IMR-90 (cell line): Measurements from ENCODE around the gene ANKRD6. TPM values are rescaled to one million over a fixed set of nuclear protein-coding genes. Genes with fewer than 3 reads are reported as not detected.

Experiments
- ATAC-seq: fragments of 200-7000 bp; cut with Tn5 transposase; 2 replicates; pipeline ENCODE4 v1.9.1; 2020; ENCODE audit warnings: low read depth, mild to moderate bottlenecking, moderate library complexity
- BruUV-seq: library from RNA; stranded (reverse); fragments of 400-500 nt; replicated peaks from 2 replicates; lab custom pipeline; 2021; lab: Mats Ljungman, UMichigan
- CTCF ChIA-PET: fragments of 300-600 bp; formaldehyde crosslinking; extraction: SDS; loops from one replicate; lab custom pipeline; 2021; ENCODE audit warnings: antibody characterized with exemption; lab: Yijun Ruan, JAX
- POLR2A ChIA-PET: fragments of 300-600 bp; sonication (Branson Sonifier 250); formaldehyde crosslinking; loops from one replicate; lab custom pipeline; 2022; ENCODE audit warnings: antibody characterized with exemption; ENCODE audit not compliant: unreplicated experiment; lab: Charles Lee
- DNase-seq: peaks from one replicate; pipeline ENCODE4 v3.0.0; 2013
- H2AFZ ChIP-seq: replicated peaks from 2 replicates; pipeline ENCODE3; 2013; ENCODE audit warnings: low read length, mild to moderate bottlenecking; ENCODE audit not compliant: poor library complexity
- H2AK5ac ChIP-seq: 2 replicates; pipeline ENCODE4 v1.6.1; 2013; ENCODE audit warnings: low read depth, low read length, inconsistent platforms
- H2AK9ac ChIP-seq: replicated peaks from 2 replicates; pipeline ENCODE3; 2013; ENCODE audit warnings: mild to moderate bottlenecking, low read depth, low read length, moderate library complexity; ENCODE audit not compliant: poor library complexity
- H2BK120ac ChIP-seq: 2 replicates; pipeline ENCODE4 v1.6.1; 2013; ENCODE audit warnings: low read depth, low read length, inconsistent platforms
- H2BK15ac ChIP-seq: 3 replicates; pipeline ENCODE4 v1.6.1; 2013; ENCODE audit warnings: low read depth, low read length, inconsistent platforms
- H2BK20ac ChIP-seq: 2 replicates; pipeline ENCODE4 v1.6.1; 2013; ENCODE audit warnings: low read depth, mild to moderate bottlenecking, inconsistent platforms, low read length, moderate library complexity
- H2BK5ac ChIP-seq: 2 replicates; pipeline ENCODE4 v1.6.1; 2013; ENCODE audit warnings: mild to moderate bottlenecking, low read depth, low read length, inconsistent platforms; ENCODE audit not compliant: poor library complexity, severe bottlenecking
- H3K14ac ChIP-seq: replicated peaks from 2 replicates; pipeline ENCODE4 v1.6.1; 2013; ENCODE audit warnings: low read depth, low read length, inconsistent platforms
- H3K18ac ChIP-seq: 2 replicates; pipeline ENCODE4 v1.6.1; 2013; ENCODE audit warnings: low read depth, low read length, control low read depth
- H3K23ac ChIP-seq: 2 replicates; pipeline ENCODE4 v1.6.1; 2013; ENCODE audit warnings: low read depth, low read length, inconsistent platforms
- H3K27ac ChIP-seq: 2 replicates; pipeline ENCODE4 v1.5.1; 2013; ENCODE audit warnings: mild to moderate bottlenecking, control low read depth, low read length; ENCODE audit not compliant: insufficient read depth
- H3K27me3 ChIP-seq: 2 replicates; pipeline ENCODE4 v1.6.1; 2013; ENCODE audit warnings: low read length; ENCODE audit not compliant: control insufficient read depth, insufficient read depth
- H3K36me3 ChIP-seq: 2 replicates; pipeline ENCODE4 v1.6.1; 2013; ENCODE audit warnings: low read length, mixed read lengths; ENCODE audit not compliant: control insufficient read depth, insufficient read depth
- H3K4ac ChIP-seq: 2 replicates; pipeline ENCODE4 v1.6.1; 2013; ENCODE audit warnings: low read depth, low read length, inconsistent platforms
- H3K4me1 ChIP-seq: 2 replicates; pipeline ENCODE4 v1.6.1; 2013; ENCODE audit warnings: low read length, mixed read lengths; ENCODE audit not compliant: control insufficient read depth, insufficient read depth
- H3K4me2 ChIP-seq: 2 replicates; pipeline ENCODE4 v1.6.1; 2013; ENCODE audit warnings: low read depth, mild to moderate bottlenecking, control low read depth, low read length, moderate library complexity
- H3K4me3 ChIP-seq: 2 replicates; pipeline ENCODE4 v1.5.1; 2013; ENCODE audit warnings: low read depth, mild to moderate bottlenecking, control low read depth, low read length, moderate library complexity; ENCODE audit not compliant: insufficient read depth
- H3K56ac ChIP-seq: 2 replicates; pipeline ENCODE4 v1.6.1; 2013; ENCODE audit warnings: low read length, inconsistent platforms; ENCODE audit not compliant: insufficient read depth; ENCODE audit errors: extremely low read depth
- H3K79me1 ChIP-seq, 2 experiments: 2 replicates each; pipeline ENCODE4 v1.6.1; 2013; ENCODE audit warnings: low read length in 2 of 2, inconsistent platforms in 1 of 2, low read depth in 1 of 2
- H3K9ac ChIP-seq: 2 replicates; pipeline ENCODE4 v1.6.1; 2013; ENCODE audit warnings: low read depth, low read length, control low read depth
- H3K9me1 ChIP-seq: 2 replicates; pipeline ENCODE4 v1.6.1; 2013; ENCODE audit warnings: low read length, inconsistent platforms; ENCODE audit not compliant: insufficient read depth
- H3K9me3 ChIP-seq: 2 replicates; pipeline ENCODE4 v1.6.1; 2013; ENCODE audit warnings: low read length; ENCODE audit not compliant: control insufficient read depth, insufficient read depth
- H4K20me1 ChIP-seq: 2 replicates; pipeline ENCODE4 v1.6.1; 2013; ENCODE audit warnings: low read length, inconsistent platforms; ENCODE audit not compliant: insufficient read depth
- H4K5ac ChIP-seq: 2 replicates; pipeline ENCODE4 v1.6.1; 2013; ENCODE audit warnings: mild to moderate bottlenecking, low read depth, low read length, control low read depth
- H4K8ac ChIP-seq, 2 experiments: 2 replicates each; pipeline ENCODE4 v1.6.1; 2013; ENCODE audit warnings: low read depth in 2 of 2, low read length in 2 of 2, control low read depth in 1 of 2, inconsistent platforms in 1 of 2
- H4K91ac ChIP-seq: 2 replicates; pipeline ENCODE4 v1.6.1; 2013; ENCODE audit warnings: low read depth, low read length, inconsistent platforms; ENCODE audit not compliant: insufficient read depth
- BHLHE40 ChIP-seq: fragments of 150-350 bp; IDR thresholded peaks from 2 replicates; pipeline ENCODE4 v1.6.1; 2016; ENCODE audit warnings: mild to moderate bottlenecking, low read depth, low read length
- CEBPB ChIP-seq: IDR thresholded peaks from 2 replicates; pipeline ENCODE4 v1.6.1; 2012; ENCODE audit warnings: low read depth, low read length, improper control_type of control experiment
- CHD1 ChIP-seq: IDR thresholded peaks from 2 replicates; pipeline ENCODE4 v1.6.1; 2012; ENCODE audit warnings: low read depth, low read length, improper control_type of control experiment
- CTCF ChIP-seq: conservative IDR thresholded peaks from 2 replicates; pipeline ENCODE4 v1.5.1; 2012; ENCODE audit warnings: mild to moderate bottlenecking, low read depth, low read length, improper control_type of control experiment
- FOS ChIP-seq: fragments of 150-350 bp; IDR thresholded peaks from 2 replicates; pipeline ENCODE4 v1.6.1; 2016; ENCODE audit warnings: low read depth, low read length
- MAFK ChIP-seq: IDR thresholded peaks from 2 replicates; pipeline ENCODE4 v1.6.1; 2012; ENCODE audit warnings: low read depth, low read length, improper control_type of control experiment
- MAZ ChIP-seq: IDR thresholded peaks from 2 replicates; pipeline ENCODE4 v1.6.1; 2012; ENCODE audit warnings: low read depth, mild to moderate bottlenecking, low read length, improper control_type of control experiment, moderate library complexity, borderline replicate concordance
- MXI1 ChIP-seq: IDR thresholded peaks from 2 replicates; pipeline ENCODE4 v1.6.1; 2012; ENCODE audit warnings: low read depth, mild to moderate bottlenecking, low read length, moderate library complexity, borderline replicate concordance
- NFE2L2 ChIP-seq: fragments of 150-350 bp; IDR thresholded peaks from 2 replicates; pipeline ENCODE4 v1.6.1; 2016; ENCODE audit warnings: low read depth, mild to moderate bottlenecking, low read length
- POLR2A ChIP-seq: IDR thresholded peaks from 2 replicates; pipeline ENCODE4 v1.6.1; 2012; ENCODE audit warnings: mild to moderate bottlenecking, low read depth, low read length
- RAD21 ChIP-seq: IDR thresholded peaks from 2 replicates; pipeline ENCODE4 v1.6.1; 2012; ENCODE audit warnings: low read length, improper control_type of control experiment
- RCOR1 ChIP-seq: IDR thresholded peaks from 2 replicates; pipeline ENCODE4 v1.6.1; 2012; ENCODE audit warnings: mild to moderate bottlenecking, low read length, improper control_type of control experiment; ENCODE audit not compliant: insufficient replicate concordance
- RFX5 ChIP-seq: IDR thresholded peaks from 2 replicates; pipeline ENCODE4 v1.8.0; 2012; ENCODE audit warnings: low read depth, mild to moderate bottlenecking, low read length, moderate library complexity
- SMC3 ChIP-seq: fragments of 150-350 bp; IDR thresholded peaks from 2 replicates; pipeline ENCODE4 v1.6.1; 2016; ENCODE audit warnings: low read depth, mild to moderate bottlenecking, antibody characterized with exemption, low read length, moderate library complexity
- USF2 ChIP-seq: fragments of 150-350 bp; IDR thresholded peaks from 2 replicates; pipeline ENCODE4 v1.6.1; 2017; ENCODE audit warnings: mild to moderate bottlenecking, antibody characterized with exemption, low read length, low read depth
- WGBS, 2 experiments: methylation state at CpG; one replicate each; pipeline versions ENCODE4 v1.1.5 to v1.1.7; 2013; ENCODE audit warnings: missing lambda C conversion rate in 2 of 2; ENCODE audit not compliant: insufficient read length in 1 of 2; ENCODE audit errors: extremely low coverage in 2 of 2; 5-methylcytosine and 5-hydroxymethylcytosine counted together
- dilution Hi-C: fragments of 300-500 bp; cut with HindIII; formaldehyde crosslinking; loops from one replicate; pipeline ENCODE4 v1.14.3; 2018; ENCODE audit warnings: low sequenced_read_pairs; ENCODE audit not compliant: unreplicated experiment
- in situ Hi-C: fragments of 300-500 bp; cut with MboI; formaldehyde crosslinking; loops from 3 replicates; pipeline ENCODE4 v1.14.3; 2019; ENCODE audit warnings: low sequenced_read_pairs, inconsistent platforms, mixed read lengths
- intact Hi-C: fragments of 100-400 bp; cut with micrococcal nuclease; formaldehyde crosslinking; loops from 2 replicates; pipeline ENCODE4 v1.10.0; 2022
- polyA plus RNA-seq, 3 experiments: library from polyadenylated mRNA; depleted of rRNA; stranded (reverse); fragments of >200 nt; gene quantifications; 2 replicates each; pipeline ENCODE4 v1.2.3, GENCODE V29; 2012; ENCODE audit warnings: low replicate concordance in 1 of 3
- total RNA-seq: library from RNA; depleted of rRNA; stranded (reverse); fragments of >200 nt; gene quantifications from 2 replicates; pipeline ENCODE4 v1.2.3, GENCODE V29; 2012

Gene ANKRD6
- total and polyA plus RNA-seq, 2 of the 4 experiments (the other 2 are of a cell fraction), result 0.12 to 0.18 TPM

DNA sequence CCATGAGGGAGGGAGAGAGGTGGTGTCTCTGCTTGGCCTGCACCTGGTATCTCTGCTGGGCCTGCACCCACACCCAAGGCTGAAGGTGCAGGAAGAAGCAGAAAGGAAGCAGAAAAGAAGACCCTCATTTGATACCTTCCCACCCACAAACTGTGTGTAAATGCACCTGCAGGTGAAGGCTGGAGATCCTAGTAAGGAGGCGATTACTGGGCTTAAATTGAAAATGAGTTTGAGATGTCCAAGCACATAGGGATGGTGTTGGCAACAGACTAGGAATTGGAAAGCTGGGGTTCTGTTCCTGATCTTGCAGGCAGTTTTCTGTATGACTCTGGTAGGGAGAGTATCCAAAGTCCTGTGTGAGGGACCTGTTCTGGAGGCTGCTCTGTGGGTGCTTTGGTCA lies 130.9 kb downstream of the ANKRD6 start:
- Histone ChIP-seq H2BK120ac (no peak overlapping the region), H3K79me1 (no peaks in the 10 kb centered on the region), H2AK5ac (no peak overlapping the region), H3K23ac (no peak overlapping the region), H3K9ac (no peak overlapping the region), H3K14ac (no peak overlapping the region), H3K27ac (no peak overlapping the region), H3K4me3 (no peak overlapping the region), H2BK15ac (no peak overlapping the region), H3K9me1 (no peaks in the 10 kb centered on the region), H4K91ac (no peak overlapping the region), H3K9me3 (no peaks in the 10 kb centered on the region), H3K27me3 (peaks cover 9% of the 10 kb centered on the region), H2BK20ac (no peak overlapping the region), H3K4ac (no peak overlapping the region), H3K56ac (no peak overlapping the region), H2AFZ (no peak overlapping the region), H2BK5ac (no peak overlapping the region), H3K36me3 (no peaks in the 10 kb centered on the region), H2AK9ac (no peak overlapping the region), H4K8ac (no peak overlapping the region), H3K18ac (no peak overlapping the region), H4K5ac (no peak overlapping the region), H4K20me1 (no peaks in the 10 kb centered on the region), H3K4me1 (no peaks in the 10 kb centered on the region), H3K4me2 (no peak overlapping the region)
- in situ Hi-C loops (no loop called here), intact Hi-C loops (no loop called here), dilution Hi-C loops (no loop called here)
- DNase-seq (no peak), ATAC-seq (no peak)
- no TSS peak for BruUV-seq
- CTCF ChIA-PET, result no interaction called here
- no CpG with 5 or more reads among the region's 1 CpG for WGBS, 2 experiments
- POLR2A ChIA-PET, result no interaction called here
- TF ChIP-seq USF2 (no peak), POLR2A (no peak), CEBPB (no peak), RFX5 (no peak), MAZ (no peak), RCOR1 (no peak), SMC3 (no peak), CHD1 (no peak), MAFK (no peak), NFE2L2 (no peak), BHLHE40 (no peak), FOS (no peak), RAD21 (no peak), MXI1 (no peak), CTCF (no peak)
